Measurements from ENCODE around the gene SLC1A3. TPM values are rescaled to one million over a fixed set of nuclear protein-coding genes. Genes with fewer than 3 reads are reported as not detected.

The SLC1A3 gene
- total and polyA plus RNA-seq, 10 of the 15 experiments (the other 5 are each of a cell fraction or from before 2014, with no cell fraction given) = 0.23 to 4.4 (median 3.3) TPM

DNA sequence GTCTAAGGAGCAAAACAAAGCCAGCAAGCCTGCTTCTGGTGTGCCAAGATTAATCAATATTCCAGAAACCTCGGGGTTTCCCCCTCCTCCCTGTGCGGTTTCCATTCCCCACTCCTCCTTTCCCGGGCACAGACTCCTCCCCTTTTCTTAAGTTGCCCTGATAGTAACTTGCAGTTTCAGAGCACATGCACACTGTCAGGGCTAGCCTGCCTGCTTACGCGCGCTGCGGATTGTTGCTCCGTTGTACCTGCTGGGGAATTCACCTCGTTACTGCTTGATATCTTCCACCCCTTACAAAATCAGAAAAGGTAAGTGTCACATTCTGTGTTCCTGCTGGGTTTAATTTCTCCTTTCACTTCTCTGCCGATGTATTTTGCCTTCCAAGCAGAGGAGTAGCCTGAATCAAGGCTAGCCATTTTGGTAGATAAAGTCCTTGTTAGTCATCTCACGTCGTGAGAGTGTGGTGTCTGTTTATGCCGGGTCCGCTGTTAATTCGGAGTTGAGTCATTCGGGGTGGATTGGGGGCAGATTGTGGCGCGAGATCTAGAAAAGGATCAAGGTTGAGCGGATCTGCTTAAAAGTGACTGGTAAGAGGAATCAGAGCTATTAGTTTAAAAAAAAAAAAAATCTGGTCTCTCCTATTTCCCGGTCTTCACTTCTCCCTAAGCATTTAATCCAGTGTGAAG is at the start of gene SLC1A3 (continued):
- TF ChIP-seq CBFB (IDR thresholded peaks at IDR 0.05; ENCODE audit: low read depth) = no peak
- peak; percentile 34 to 51; a peak in 3 of 4 replicates for TF ChIP-seq IKZF2 (IDR thresholded peaks at IDR 0.05)
- peak; percentile 19; the same call in 1 of the 2 replicates for TF ChIP-seq YY1 (IDR thresholded peaks at IDR 0.05; ENCODE audit: low read depth, low read length)

DNA sequence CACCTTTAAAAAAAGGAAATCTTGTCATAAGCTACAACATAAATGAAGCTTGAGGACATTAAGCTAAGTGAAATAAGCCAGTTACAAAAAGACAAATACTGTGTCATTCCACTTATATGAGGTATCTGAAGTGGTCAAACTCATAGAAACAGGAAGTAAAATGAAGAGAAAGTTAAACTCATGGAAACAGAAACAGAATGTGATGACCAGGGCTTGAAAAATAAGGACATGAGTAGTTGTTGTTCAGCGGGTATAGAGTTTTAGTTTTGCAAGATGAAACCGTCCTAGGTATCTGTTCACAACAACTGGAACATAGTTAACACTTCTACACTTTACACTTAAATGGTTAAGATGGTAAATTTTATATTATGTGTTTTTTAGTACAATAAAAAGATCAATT is 47.8 kb upstream of the SLC1A3 start:
- in situ Hi-C loops (cut with MboI) (no loop called here), intact Hi-C loops (cut with micrococcal nuclease; ENCODE audit: unreplicated experiment) (no loop called here)
- Histone ChIP-seq H3K9ac (ENCODE audit: control insufficient read depth, insufficient read depth, low read length) (no peak overlapping the region), H3K27me3 (replicated peaks in 1 of 2; ENCODE audit: control insufficient read depth in 2 of 2, insufficient read depth in 2 of 2, low read length in 1 of 2) (no peaks in the 10 kb centered on the region), H3K79me2 (ENCODE audit: control insufficient read depth, insufficient read depth, low read length) (no peaks in the 10 kb centered on the region), H3K4me2 (ENCODE audit: control insufficient read depth, insufficient read depth) (no peak overlapping the region), H3K36me3 (ENCODE audit: control insufficient read depth in 2 of 2, insufficient read depth in 2 of 2, low read length in 1 of 2) (no peaks in the 10 kb centered on the region), H4K20me1 (ENCODE audit: control insufficient read depth, insufficient read depth) (no peaks in the 10 kb centered on the region), H3K27ac (ENCODE audit: control insufficient read depth, insufficient read depth) (no peak overlapping the region), H3K4me1 (ENCODE audit: control insufficient read depth, insufficient read depth, low read length) (no peaks in the 10 kb centered on the region), H3K4me3 (no peak overlapping the region), H2AFZ (ENCODE audit: control insufficient read depth, low read depth, low read length) (no peak overlapping the region), H3K9me3 (replicated peaks; ENCODE audit: control insufficient read depth, insufficient read depth, low read length) (no peaks in the 10 kb centered on the region)
- BruUV-seq (replicated peaks) = no TSS peak
- SMC1A ChIA-PET (ENCODE audit: uncharacterized antibody, unreplicated experiment) = interaction anchor here (1.1 kb wide), 1 partner anchor 11 kb away, joined by 3 read pairs; no protein-coding TSS in a partner anchor
- POLR2A ChIA-PET = no interaction called here
- FAIRE-seq = no peak
- 48% methylated on average over 2 of the region's 2 CpGs for WGBS (ENCODE audit: insufficient coverage, insufficient replicate concordance, low lambda C conversion rate, missing lambda C conversion rate)
- TF ChIP-seq POLR2AphosphoS5 (IDR thresholded peaks at IDR 0.05; ENCODE audit: low read length) (no peak), TCF12 (IDR thresholded peaks at IDR 0.05; ENCODE audit: low read depth, low read length) (no peak)
- TF ChIP-seq, protein P1, sequence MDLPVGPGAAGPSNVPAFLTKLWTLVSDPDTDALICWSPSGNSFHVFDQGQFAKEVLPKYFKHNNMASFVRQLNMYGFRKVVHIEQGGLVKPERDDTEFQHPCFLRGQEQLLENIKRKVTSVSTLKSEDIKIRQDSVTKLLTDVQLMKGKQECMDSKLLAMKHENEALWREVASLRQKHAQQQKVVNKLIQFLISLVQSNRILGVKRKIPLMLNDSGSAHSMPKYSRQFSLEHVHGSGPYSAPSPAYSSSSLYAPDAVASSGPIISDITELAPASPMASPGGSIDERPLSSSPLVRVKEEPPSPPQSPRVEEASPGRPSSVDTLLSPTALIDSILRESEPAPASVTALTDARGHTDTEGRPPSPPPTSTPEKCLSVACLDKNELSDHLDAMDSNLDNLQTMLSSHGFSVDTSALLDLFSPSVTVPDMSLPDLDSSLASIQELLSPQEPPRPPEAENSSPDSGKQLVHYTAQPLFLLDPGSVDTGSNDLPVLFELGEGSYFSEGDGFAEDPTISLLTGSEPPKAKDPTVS (IDR thresholded peaks at IDR 0.05; ENCODE audit: low read depth, low read length) = no peak
- ATAC-seq = no peak
- RAD21 ChIA-PET (ENCODE audit: unreplicated experiment) = no interaction called here
- DNase-seq (ENCODE audit: low read depth, low spot score) = no peak
- CTCF ChIA-PET = no interaction called here
